Mammary microvascular endothelial cell (primary cell): Measurements from ENCODE around the gene PLAC1. TPM values are rescaled to one million over a fixed set of nuclear protein-coding genes. Genes with fewer than 3 reads are reported as not detected.

Experiments used
- total RNA-seq: library from RNA; depleted of rRNA; stranded (reverse); fragments of >200 nt; gene quantifications from 2 replicates; pipeline ENCODE4 v1.2.3, GENCODE V29; 2015

The PLAC1 gene
- 0.44 TPM in 1 of 2 replicates, not detected in the other for total RNA-seq

GRCh38 chrX:134658002-134658759 lies at the start of gene PLAC1:
TSS of gene PLAC1 (minus strand) at chrX:134658471. CDS start at chrX:134566682, 91,789 bp downstream.

Other genes starting within 250 kb of the PLAC1 start
- gene HPRT1, start 198.3 kb downstream of the PLAC1 start, total RNA-seq: 18.0 and 20.7 TPM in 2 replicates
- gene PABIR2, start 138.7 kb upstream of the PLAC1 start, total RNA-seq: 7.8 and 7.9 TPM in 2 replicates